Naive B cell (primary cell): ENCODE measurements around the gene DAAM2. TPM values are rescaled to one million over a fixed set of nuclear protein-coding genes. Genes with fewer than 3 reads are reported as not detected.

Experiments used
- ATAC-seq, 2 donors: fragments of 150-1000 bp; cut with Tn5 transposase; 2 replicates each; pipeline ENCODE4 v1.10.0; 2021; ENCODE audit warnings: low read depth in 2 of 2, mild to moderate bottlenecking in 2 of 2, moderate library complexity in 2 of 2
- DNase-seq: peaks from one replicate; pipeline ENCODE4 v3.0.0; 2022
- H3K27ac Mint-ChIP-seq, 6 donors: one replicate each; pipeline ENCODE4 v1.8.0; 2020 to 2022; ENCODE audit warnings: mild to moderate bottlenecking in 6 of 6, mixed read lengths in 6 of 6, moderate library complexity in 5 of 6, inconsistent platforms in 2 of 6
- H3K27me3 Mint-ChIP-seq, 3 donors: one replicate each; pipeline ENCODE4 v1.8.0; 2021 to 2022; ENCODE audit warnings: mixed read lengths in 3 of 3, mild to moderate bottlenecking in 1 of 3
- H3K36me3 Mint-ChIP-seq, 2 donors: one replicate each; pipeline ENCODE4 v1.8.0; 2020 to 2022; ENCODE audit warnings: mixed read lengths in 2 of 2, inconsistent platforms in 1 of 2, mild to moderate bottlenecking in 1 of 2
- H3K4me1 Mint-ChIP-seq, 3 donors: one replicate each; pipeline ENCODE4 v1.8.0; 2020 to 2022; ENCODE audit warnings: mixed read lengths in 3 of 3, inconsistent platforms in 1 of 3, mild to moderate bottlenecking in 1 of 3, moderate library complexity in 1 of 3
- H3K4me3 Mint-ChIP-seq, 8 donors: one replicate each; pipeline ENCODE4 v1.8.0; 2020 to 2022; ENCODE audit warnings: mild to moderate bottlenecking in 8 of 8, mixed read lengths in 8 of 8, moderate library complexity in 8 of 8, inconsistent platforms in 2 of 8
- H3K9me3 Mint-ChIP-seq, 7 donors: one replicate each; pipeline ENCODE4 v1.8.0; 2020 to 2022; ENCODE audit warnings: mixed read lengths in 7 of 7, mild to moderate bottlenecking in 5 of 7, inconsistent platforms in 2 of 7, moderate library complexity in 1 of 7
- polyA plus RNA-seq, 6 donors: library from polyadenylated mRNA; unstranded; fragments of 300-500 nt; fragmentation: Illumina TruSeq; gene quantifications; one replicate each; pipeline ENCODE4 v1.2.3, GENCODE V29; 2021; ENCODE audit warnings: low read depth in 6 of 6

Gene DAAM2
- polyA plus RNA-seq, 6 donors from 2014 or later: not detected

GRCh38 chr6:39830444-39830843 is 38.3 kb downstream of the DAAM2 start:
- no peak for ATAC-seq
- H3K4me1 Mint-ChIP-seq: no peaks in the 10 kb centered on the region

DNA sequence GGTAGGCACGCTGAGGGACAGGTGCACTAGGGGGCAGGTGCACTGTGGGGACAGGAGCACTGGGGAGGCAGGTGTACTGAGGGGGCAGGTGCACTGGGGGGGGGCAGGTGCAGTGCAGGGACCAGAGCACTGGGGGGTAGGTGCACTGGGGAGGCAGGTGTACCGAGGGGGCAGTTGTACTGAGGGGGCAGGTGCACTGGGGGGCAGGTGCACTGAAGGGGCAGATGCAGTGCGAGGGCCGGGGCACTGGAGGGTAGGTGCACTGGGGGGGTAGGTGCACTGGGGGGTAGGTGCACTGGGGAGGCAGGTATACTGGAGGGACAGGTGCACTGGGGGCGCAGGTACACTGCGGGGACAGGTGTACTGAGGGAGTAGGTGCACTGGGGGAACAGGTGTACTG is 39.5 kb downstream of the DAAM2 start:
- Mint-ChIP-seq H3K27ac (no peak overlapping the region), H3K9me3 (peaks cover 0 to 2% (median 0%) of the 10 kb centered on the region in 7 donors), H3K27me3 (peaks cover 18 to 43% (median 32%) of the 10 kb centered on the region in 3 donors), H3K4me3 (no peak overlapping the region), H3K4me1 (no peaks in the 10 kb centered on the region), H3K36me3 (no peaks in the 10 kb centered on the region)
- ATAC-seq: no peak
- no peak for DNase-seq

More at GRCh38 chr6:39830444-39830843, 38.3 kb downstream of the DAAM2 start:
- Mint-ChIP-seq H3K4me3 (peak overlapping the region in 1 of 8 donors; percentile 53), H3K9me3 (peaks cover 0 to 2% (median 0%) of the 10 kb centered on the region in 7 donors), H3K27ac (no peak overlapping the region), H3K27me3 (peaks cover 20 to 37% (median 23%) of the 10 kb centered on the region in 3 donors), H3K36me3 (no peaks in the 10 kb centered on the region)
- DNase-seq: no peak

- no peak overlapping the region for H3K27ac Mint-ChIP-seq
- ATAC-seq: no peak
- no peak for DNase-seq
- H3K27me3 Mint-ChIP-seq: peaks cover 11 to 50% (median 47%) of the 10 kb centered on the region in 3 donors
- H3K4me3 Mint-ChIP-seq: no peak overlapping the region
- peaks cover 0 to 2% (median 0%) of the 10 kb centered on the region in 7 donors for H3K9me3 Mint-ChIP-seq
- H3K4me1 Mint-ChIP-seq: no peaks in the 10 kb centered on the region
- no peaks in the 10 kb centered on the region for H3K36me3 Mint-ChIP-seq
These were observed 42.1 kb downstream of the DAAM2 start for GRCh38 chr6:39834278-39834677.

DNA sequence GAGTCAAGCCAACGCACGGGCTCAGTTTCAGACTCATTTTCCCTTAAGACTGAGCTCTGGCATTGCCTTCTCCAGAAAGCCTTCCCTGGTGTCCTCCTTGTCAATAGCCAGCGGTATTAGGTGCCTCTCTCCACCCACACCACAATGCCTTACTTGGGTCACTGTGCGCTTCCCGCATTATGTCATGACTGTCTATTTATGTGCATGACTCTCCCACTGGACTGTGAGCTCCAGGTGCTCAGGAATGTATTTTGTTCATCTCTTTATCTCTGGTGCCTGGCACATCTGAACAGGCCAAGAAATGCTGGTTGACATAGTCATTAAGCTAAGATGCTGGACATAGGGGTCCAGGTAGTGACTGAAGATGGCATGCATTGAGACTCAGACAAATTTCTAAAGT is 42.7 kb downstream of the DAAM2 start:
- DNase-seq: no peak
- no peaks in the 10 kb centered on the region for H3K4me1 Mint-ChIP-seq
- H3K9me3 Mint-ChIP-seq: peaks cover 0 to 2% (median 0%) of the 10 kb centered on the region in 7 donors
- no peak overlapping the region for H3K27ac Mint-ChIP-seq
- H3K27me3 Mint-ChIP-seq: peaks cover 17 to 50% (median 50%) of the 10 kb centered on the region in 3 donors
- H3K4me3 Mint-ChIP-seq: no peak overlapping the region
- no peaks in the 10 kb centered on the region for H3K36me3 Mint-ChIP-seq
- ATAC-seq: no peak

- ATAC-seq: no peak
- no peak for DNase-seq
- Mint-ChIP-seq H3K36me3 (no peaks in the 10 kb centered on the region), H3K27ac (no peak overlapping the region), H3K9me3 (peaks cover 0 to 2% (median 0%) of the 10 kb centered on the region in 7 donors), H3K27me3 (peaks cover 17 to 53% (median 50%) of the 10 kb centered on the region in 3 donors), H3K4me1 (no peaks in the 10 kb centered on the region), H3K4me3 (no peak overlapping the region)
These were observed 43.7 kb downstream of the DAAM2 start for GRCh38 chr6:39835821-39836295.

DNA sequence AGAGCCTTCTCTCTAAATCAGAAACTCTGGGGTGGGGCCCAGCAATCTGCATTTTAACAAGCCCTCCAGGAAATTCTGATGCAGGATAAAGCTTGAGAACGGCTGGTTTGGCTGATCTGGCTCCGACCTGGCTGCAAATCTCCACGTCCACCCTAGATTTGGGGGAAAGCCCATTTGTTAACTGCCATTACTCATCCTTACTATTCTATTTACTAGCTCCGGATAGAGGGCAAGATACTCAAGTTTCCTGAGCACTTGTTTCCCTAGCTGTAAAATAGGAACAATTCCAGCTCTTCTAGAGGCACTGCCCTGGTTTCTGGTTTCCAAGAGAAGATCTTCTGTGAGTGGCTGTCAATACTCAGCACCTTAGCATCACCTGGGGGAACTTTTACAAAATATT is 44.4 kb downstream of the DAAM2 start:
- no peak for DNase-seq
- no peak overlapping the region for H3K4me3 Mint-ChIP-seq
- no peak for ATAC-seq
- H3K9me3 Mint-ChIP-seq: peaks cover 0 to 3% (median 0%) of the 10 kb centered on the region in 7 donors
- no peak overlapping the region for H3K27ac Mint-ChIP-seq
- H3K27me3 Mint-ChIP-seq: peaks cover 17 to 46% (median 46%) of the 10 kb centered on the region in 3 donors
- H3K36me3 Mint-ChIP-seq: no peaks in the 10 kb centered on the region
- H3K4me1 Mint-ChIP-seq: no peaks in the 10 kb centered on the region

GRCh38 chr6:39839445-39839844 is 47.3 kb downstream of the DAAM2 start:
- DNase-seq: no peak
- Mint-ChIP-seq H3K4me1 (no peaks in the 10 kb centered on the region), H3K27ac (no peak overlapping the region), H3K9me3 (peaks cover 0 to 3% (median 0%) of the 10 kb centered on the region in 7 donors), H3K4me3 (peak overlapping the region in 1 of 8 donors; percentile 61), H3K36me3 (no peaks in the 10 kb centered on the region), H3K27me3 (peaks cover 15 to 40% (median 38%) of the 10 kb centered on the region in 3 donors)
- ATAC-seq: no peak

- no peaks in the 10 kb centered on the region for H3K4me1 Mint-ChIP-seq
- ATAC-seq (no peak), DNase-seq (no peak)
- H3K36me3 Mint-ChIP-seq: no peaks in the 10 kb centered on the region
- no peak overlapping the region for H3K4me3 Mint-ChIP-seq
- peaks cover 0 to 3% (median 0%) of the 10 kb centered on the region in 7 donors for H3K9me3 Mint-ChIP-seq
- H3K27me3 Mint-ChIP-seq: peaks cover 12 to 35% (median 28%) of the 10 kb centered on the region in 3 donors
- no peak overlapping the region for H3K27ac Mint-ChIP-seq
These were observed 48.6 kb downstream of the DAAM2 start for GRCh38 chr6:39840781-39841180.

DNA sequence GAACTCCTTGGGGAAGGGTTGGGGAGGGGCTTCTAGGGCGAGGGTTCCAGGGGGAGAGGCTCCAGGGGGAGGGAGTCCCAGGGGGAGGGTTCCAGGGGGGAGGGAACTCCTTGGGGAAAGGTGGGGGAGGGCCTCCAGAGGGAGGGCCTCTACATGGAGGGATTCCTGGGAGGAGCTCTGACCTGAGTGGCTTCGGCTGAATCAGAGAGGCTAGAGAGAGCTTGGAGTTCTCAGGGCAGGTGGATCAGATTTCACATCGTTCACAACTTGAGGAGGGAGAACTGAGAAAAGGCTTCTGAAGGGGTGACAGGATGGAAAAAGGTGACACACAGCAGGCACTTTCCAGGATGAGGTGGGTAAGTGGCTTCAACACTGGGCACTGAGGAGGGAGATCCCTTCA is 49.1 kb downstream of the DAAM2 start:
- Mint-ChIP-seq H3K27ac (no peak overlapping the region), H3K27me3 (peaks cover 12 to 30% (median 26%) of the 10 kb centered on the region in 3 donors), H3K4me1 (no peaks in the 10 kb centered on the region), H3K36me3 (no peaks in the 10 kb centered on the region), H3K9me3 (peaks cover 0 to 3% (median 0%) of the 10 kb centered on the region in 7 donors), H3K4me3 (no peak overlapping the region)
- ATAC-seq: no peak
- no peak for DNase-seq

DNA sequence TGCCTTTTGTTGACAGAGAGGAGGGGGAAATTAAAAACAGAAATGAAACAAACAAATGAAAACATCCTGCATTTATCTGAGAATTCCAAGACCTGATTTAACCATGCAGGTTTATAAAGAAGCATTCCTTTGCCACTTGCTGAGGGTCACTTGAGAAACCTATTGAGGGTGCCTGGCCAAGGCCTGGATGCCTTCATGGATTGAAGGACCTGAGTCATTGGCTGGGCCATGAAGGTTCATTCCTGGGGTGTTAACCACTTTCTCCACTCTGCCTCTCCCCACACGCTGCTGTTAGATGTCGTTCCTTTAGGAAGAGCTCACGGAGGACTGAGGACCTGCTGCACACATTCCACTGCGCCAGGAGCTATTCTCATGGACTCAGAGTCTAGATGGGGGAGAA is 49.7 kb downstream of the DAAM2 start:
- ATAC-seq: no peak
- Mint-ChIP-seq H3K9me3 (peaks cover 0 to 3% (median 0%) of the 10 kb centered on the region in 7 donors), H3K4me1 (no peaks in the 10 kb centered on the region)

GRCh38 chr6:39843305-39844020 is 51.3 kb downstream of the DAAM2 start:
- Mint-ChIP-seq H3K9me3 (peaks cover 0 to 3% (median 0%) of the 10 kb centered on the region in 7 donors), H3K4me3 (no peak overlapping the region), H3K27ac (no peak overlapping the region), H3K4me1 (no peaks in the 10 kb centered on the region), H3K36me3 (no peaks in the 10 kb centered on the region), H3K27me3 (peaks cover 8 to 29% (median 24%) of the 10 kb centered on the region in 3 donors)
- ATAC-seq: no peak
- no peak for DNase-seq

More for the DNA sequence above, 49.7 kb downstream of the DAAM2 start:
- no peaks in the 10 kb centered on the region for H3K36me3 Mint-ChIP-seq
- H3K27ac Mint-ChIP-seq: no peak overlapping the region
- no peak overlapping the region for H3K4me3 Mint-ChIP-seq
- H3K27me3 Mint-ChIP-seq: peaks cover 8 to 26% (median 26%) of the 10 kb centered on the region in 3 donors
- no peak for DNase-seq

GRCh38 chr6:39844866-39845265 is 52.7 kb downstream of the DAAM2 start:
- no peak overlapping the region for H3K27ac Mint-ChIP-seq
- DNase-seq (no peak), ATAC-seq (no peak)
- no peaks in the 10 kb centered on the region for H3K4me1 Mint-ChIP-seq
- no peaks in the 10 kb centered on the region for H3K36me3 Mint-ChIP-seq
- H3K9me3 Mint-ChIP-seq: peaks cover 0 to 2% (median 0%) of the 10 kb centered on the region in 7 donors
- H3K4me3 Mint-ChIP-seq: no peak overlapping the region
- H3K27me3 Mint-ChIP-seq: peaks cover 0 to 27% (median 15%) of the 10 kb centered on the region in 3 donors

DNA sequence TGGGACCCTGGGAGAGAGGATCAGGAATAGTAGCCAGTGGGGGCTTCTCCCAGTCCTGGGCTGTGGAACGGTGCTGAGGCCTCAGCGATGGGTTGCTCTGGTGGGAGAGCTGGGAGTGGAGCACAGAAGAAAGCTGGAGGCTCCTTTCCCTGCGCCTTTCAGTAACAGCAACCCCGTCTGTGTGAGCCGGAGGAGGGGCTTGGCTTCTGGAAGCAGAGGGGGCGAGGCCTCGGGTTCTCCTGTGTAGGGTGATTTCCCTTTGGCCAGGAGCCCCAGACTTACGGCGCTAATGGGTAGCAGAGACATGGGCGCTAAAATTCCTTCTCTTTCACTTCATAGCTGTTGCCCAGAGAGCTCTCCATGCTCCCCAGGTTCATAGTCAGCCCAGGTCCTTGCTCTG is 55.0 kb downstream of the DAAM2 start:
- Mint-ChIP-seq H3K36me3 (no peaks in the 10 kb centered on the region), H3K27me3 (peaks cover 5 to 36% (median 14%) of the 10 kb centered on the region in 3 donors), H3K4me1 (no peaks in the 10 kb centered on the region), H3K4me3 (no peak overlapping the region), H3K27ac (no peak overlapping the region), H3K9me3 (no peaks in the 10 kb centered on the region)
- DNase-seq (no peak), ATAC-seq (no peak)

DNA sequence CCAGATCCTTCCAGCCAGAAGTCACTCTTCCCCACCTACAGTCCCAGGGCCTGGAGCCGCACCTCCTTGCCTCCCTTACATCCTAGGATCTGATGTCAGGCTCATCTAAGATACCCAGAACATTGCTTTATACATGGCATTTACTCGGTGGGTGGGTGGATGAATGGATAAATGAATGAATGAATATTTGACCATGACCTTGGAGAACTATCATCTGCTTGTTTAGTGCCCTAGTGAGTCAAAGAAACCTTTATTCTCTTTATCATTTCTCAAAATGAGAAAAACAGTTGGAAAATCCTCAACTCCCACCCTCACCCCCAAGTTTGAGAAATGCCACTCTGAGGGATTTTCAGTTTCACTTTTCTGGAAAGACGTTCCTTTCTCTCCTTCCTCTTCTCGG is 56.0 kb downstream of the DAAM2 start:
- no peaks in the 10 kb centered on the region for H3K9me3 Mint-ChIP-seq
- peaks cover 8 to 36% (median 20%) of the 10 kb centered on the region in 3 donors for H3K27me3 Mint-ChIP-seq
- DNase-seq (no peak), ATAC-seq (no peak)
- H3K36me3 Mint-ChIP-seq: no peaks in the 10 kb centered on the region
- H3K27ac Mint-ChIP-seq: no peak overlapping the region
- no peaks in the 10 kb centered on the region for H3K4me1 Mint-ChIP-seq
- H3K4me3 Mint-ChIP-seq: peak overlapping the region in 1 of 8 donors; percentile 44
